Stimulated activated naive CD8-positive, alpha-beta T cell treated with anti-CD3 and anti-CD28 coated beads, Interleukin-15, amount 100 ng/mL, for 72 hours (primary cell): Measurements from ENCODE around the gene CNOT6.
A peak's percentile ranks its signal among the peaks of the same experiment; 100 is the strongest.

Source experiments
- ATAC-seq: fragments of 150-1000 bp; cut with Tn5 transposase; 2 replicates; pipeline ENCODE4 v1.10.0; 2021; ENCODE audit warnings: mild to moderate bottlenecking, moderate library complexity
- DNase-seq, 2 donors: peaks; one replicate each; pipeline ENCODE4 v3.0.0; 2021 to 2022
- H3K27ac Mint-ChIP-seq, 2 donors: one replicate each; pipeline ENCODE4 v1.8.0; 2022; ENCODE audit warnings: mild to moderate bottlenecking in 2 of 2, mixed read lengths in 2 of 2, moderate library complexity in 2 of 2
- H3K27me3 Mint-ChIP-seq: one replicate; pipeline ENCODE4 v1.8.0; 2022; ENCODE audit warnings: mixed read lengths
- H3K4me1 Mint-ChIP-seq: one replicate; pipeline ENCODE4 v1.8.0; 2022; ENCODE audit warnings: mild to moderate bottlenecking, mixed read lengths
- H3K4me3 Mint-ChIP-seq, 2 donors: one replicate each; pipeline ENCODE4 v1.8.0; 2022; ENCODE audit warnings: mild to moderate bottlenecking in 2 of 2, mixed read lengths in 2 of 2, moderate library complexity in 1 of 2
- H3K9me3 Mint-ChIP-seq, 2 donors: one replicate each; pipeline ENCODE4 v1.8.0; 2022; ENCODE audit warnings: mixed read lengths in 2 of 2

The CNOT6 gene

DNA sequence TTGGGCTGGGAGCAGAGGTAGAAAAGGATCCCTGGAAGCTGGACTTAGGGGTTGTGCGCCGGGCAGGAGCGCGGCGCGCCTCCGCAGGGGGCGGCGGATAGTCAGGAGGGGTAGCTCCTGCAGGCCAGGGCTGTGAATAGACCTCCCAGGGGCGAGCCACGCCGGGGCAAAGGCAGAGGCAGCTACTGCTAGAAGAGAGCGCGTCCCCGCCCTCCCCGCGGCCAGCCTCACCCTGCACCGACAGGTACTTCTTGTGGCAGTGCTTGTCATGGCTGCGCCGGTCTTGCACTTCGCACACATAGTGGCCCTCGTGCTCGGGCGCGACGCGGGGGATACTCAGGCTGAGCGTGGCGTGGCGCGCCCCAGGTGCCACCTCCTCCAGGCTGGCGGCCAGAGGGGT is 127.1 kb downstream of the CNOT6 start:
- no peak overlapping the region for H3K27ac Mint-ChIP-seq
- no peaks in the 10 kb centered on the region for H3K27me3 Mint-ChIP-seq
- no peak for DNase-seq

GRCh38 chr5:180622910-180623309 is 128.7 kb downstream of the CNOT6 start:
- DNase-seq (no peak), ATAC-seq (no peak)
- H3K27ac Mint-ChIP-seq = peak overlapping the region; percentile 33 to 42
- H3K4me3 Mint-ChIP-seq = no peak overlapping the region
- H3K9me3 Mint-ChIP-seq = no peaks in the 10 kb centered on the region
- H3K4me1 Mint-ChIP-seq = peaks cover 40% of the 10 kb centered on the region
- H3K27me3 Mint-ChIP-seq = no peaks in the 10 kb centered on the region

More for the DNA sequence above, 127.1 kb downstream of the CNOT6 start:
- ATAC-seq = peak; percentile 5
- Mint-ChIP-seq H3K4me3 (no peak overlapping the region), H3K9me3 (no peaks in the 10 kb centered on the region), H3K4me1 (peaks cover 31% of the 10 kb centered on the region)

- no peaks in the 10 kb centered on the region for H3K9me3 Mint-ChIP-seq
- DNase-seq = no peak
- peak overlapping the region in 1 of 2 donors; percentile 66 for H3K4me3 Mint-ChIP-seq
- peaks cover 40% of the 10 kb centered on the region for H3K4me1 Mint-ChIP-seq
- no peaks in the 10 kb centered on the region for H3K27me3 Mint-ChIP-seq
- no peak for ATAC-seq
- peak overlapping the region in 1 of 2 donors; percentile 42 for H3K27ac Mint-ChIP-seq
Measured at GRCh38 chr5:180623411-180623834, 129.2 kb downstream of the CNOT6 start.

DNA sequence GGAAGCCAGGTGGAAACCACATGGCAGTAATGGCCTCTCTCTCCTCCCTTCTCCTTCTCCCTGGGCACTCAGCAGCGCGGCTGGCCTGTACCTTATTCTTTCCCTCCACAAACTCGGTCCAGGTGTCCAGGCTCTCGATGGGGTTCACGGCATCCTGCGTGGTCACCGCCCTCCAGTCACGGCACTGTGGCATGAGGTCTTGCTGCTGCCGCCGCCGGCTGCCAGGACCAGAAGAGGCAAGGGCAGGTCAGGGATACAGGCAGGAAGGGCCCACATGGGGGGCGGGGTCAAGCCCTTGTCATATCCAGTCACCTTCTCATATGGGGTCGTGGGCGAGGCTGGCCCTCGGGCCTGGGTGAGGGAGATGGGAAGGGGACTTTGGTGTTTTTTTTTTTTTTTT is 129.7 kb downstream of the CNOT6 start:
- peak overlapping the region; percentile 33 to 66 for H3K4me3 Mint-ChIP-seq
- peak overlapping the region; percentile 76 to 97 for H3K27ac Mint-ChIP-seq
- no peak for DNase-seq
- peaks cover 40% of the 10 kb centered on the region for H3K4me1 Mint-ChIP-seq
- no peaks in the 10 kb centered on the region for H3K9me3 Mint-ChIP-seq
- no peak for ATAC-seq
- no peaks in the 10 kb centered on the region for H3K27me3 Mint-ChIP-seq

- Mint-ChIP-seq H3K9me3 (no peaks in the 10 kb centered on the region), H3K4me1 (peaks cover 40% of the 10 kb centered on the region), H3K27ac (peak overlapping the region in 1 of 2 donors; percentile 70), H3K27me3 (no peaks in the 10 kb centered on the region), H3K4me3 (no peak overlapping the region)
- ATAC-seq (no peak), DNase-seq (no peak)
Measured at GRCh38 chr5:180624587-180624986, 130.4 kb downstream of the CNOT6 start.

DNA sequence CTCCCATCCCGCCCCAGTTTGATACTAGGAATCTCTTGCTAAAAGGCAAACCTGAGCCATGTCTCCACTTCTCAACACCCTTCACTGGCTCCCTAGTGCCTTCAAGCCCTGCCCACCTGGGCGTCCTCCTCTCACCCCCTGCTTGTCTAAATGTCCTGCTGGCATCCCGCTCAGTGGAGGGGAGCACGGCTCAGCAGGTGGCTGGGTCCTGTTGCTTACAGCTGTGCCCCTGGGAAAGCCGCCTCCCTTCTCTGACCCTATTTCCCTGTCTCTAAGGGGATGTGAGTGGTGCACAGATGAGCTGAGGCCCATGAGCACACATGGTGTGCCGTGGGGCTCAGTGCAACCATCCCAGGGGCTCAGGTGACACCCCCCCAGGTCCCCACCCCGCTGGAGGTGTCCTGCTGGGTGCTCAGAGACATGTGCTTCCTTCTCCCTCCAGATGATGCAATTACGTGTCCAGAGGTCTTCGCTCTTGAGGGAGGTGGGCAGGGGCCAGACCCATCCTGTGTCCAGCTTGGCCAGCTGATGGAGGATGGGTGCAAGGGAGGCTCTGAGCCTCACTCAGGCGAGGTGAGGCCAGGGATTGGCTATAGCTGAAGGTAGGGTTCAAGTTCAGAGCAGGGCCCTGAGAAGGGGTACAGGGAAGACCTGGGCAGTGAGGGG is 131.1 kb downstream of the CNOT6 start:
- Mint-ChIP-seq H3K4me3 (no peak overlapping the region), H3K4me1 (peaks cover 40% of the 10 kb centered on the region), H3K9me3 (no peaks in the 10 kb centered on the region), H3K27me3 (no peaks in the 10 kb centered on the region), H3K27ac (no peak overlapping the region)
- no peak for DNase-seq
- ATAC-seq = no peak

DNA sequence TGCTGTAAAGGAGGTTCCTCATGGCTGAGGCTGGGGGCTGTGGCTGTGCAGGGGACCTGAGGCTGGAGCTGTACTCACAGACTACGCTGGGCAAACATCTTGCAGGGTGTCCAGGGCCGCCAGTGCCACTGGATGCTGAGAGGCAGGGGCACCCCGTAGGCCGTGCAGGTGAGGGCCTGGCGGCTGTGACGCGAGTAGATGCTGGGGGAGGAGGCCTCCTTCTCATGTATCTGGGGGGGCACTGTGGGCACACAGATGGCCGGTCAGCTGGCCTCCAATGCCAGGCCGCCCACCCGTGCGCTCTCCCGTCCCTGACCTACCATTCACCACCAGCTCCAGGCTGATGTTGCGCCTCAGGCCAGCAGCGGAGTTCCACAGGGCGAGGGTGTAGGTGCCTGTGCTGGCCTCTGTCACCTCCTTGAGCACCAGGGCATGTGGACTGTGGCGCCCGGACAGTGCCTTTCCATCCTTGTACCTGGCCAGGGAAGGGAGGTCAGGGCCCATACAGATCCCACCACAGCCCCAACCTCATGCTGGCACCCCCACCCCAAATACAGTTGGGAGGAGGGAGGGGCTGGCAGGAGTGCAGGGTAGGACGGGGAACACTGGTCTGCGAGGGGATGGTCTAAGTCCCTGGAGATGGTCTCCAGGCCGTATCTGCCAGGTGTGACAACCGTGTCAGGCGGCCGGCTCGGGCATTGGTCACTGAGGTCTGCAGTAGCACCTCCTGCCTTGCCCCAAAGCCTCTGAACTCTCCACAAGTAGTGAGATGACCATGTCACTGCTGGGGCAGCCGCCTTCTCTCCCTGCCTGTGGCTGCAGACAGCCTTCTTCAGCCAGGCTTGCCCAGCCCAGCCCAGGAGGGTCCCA is 131.8 kb downstream of the CNOT6 start:
- no peaks in the 10 kb centered on the region for H3K9me3 Mint-ChIP-seq
- H3K4me3 Mint-ChIP-seq = no peak overlapping the region
- no peaks in the 10 kb centered on the region for H3K27me3 Mint-ChIP-seq
- no peak overlapping the region for H3K27ac Mint-ChIP-seq
- no peak for ATAC-seq
- peaks cover 40% of the 10 kb centered on the region for H3K4me1 Mint-ChIP-seq
- no peak for DNase-seq

DNA sequence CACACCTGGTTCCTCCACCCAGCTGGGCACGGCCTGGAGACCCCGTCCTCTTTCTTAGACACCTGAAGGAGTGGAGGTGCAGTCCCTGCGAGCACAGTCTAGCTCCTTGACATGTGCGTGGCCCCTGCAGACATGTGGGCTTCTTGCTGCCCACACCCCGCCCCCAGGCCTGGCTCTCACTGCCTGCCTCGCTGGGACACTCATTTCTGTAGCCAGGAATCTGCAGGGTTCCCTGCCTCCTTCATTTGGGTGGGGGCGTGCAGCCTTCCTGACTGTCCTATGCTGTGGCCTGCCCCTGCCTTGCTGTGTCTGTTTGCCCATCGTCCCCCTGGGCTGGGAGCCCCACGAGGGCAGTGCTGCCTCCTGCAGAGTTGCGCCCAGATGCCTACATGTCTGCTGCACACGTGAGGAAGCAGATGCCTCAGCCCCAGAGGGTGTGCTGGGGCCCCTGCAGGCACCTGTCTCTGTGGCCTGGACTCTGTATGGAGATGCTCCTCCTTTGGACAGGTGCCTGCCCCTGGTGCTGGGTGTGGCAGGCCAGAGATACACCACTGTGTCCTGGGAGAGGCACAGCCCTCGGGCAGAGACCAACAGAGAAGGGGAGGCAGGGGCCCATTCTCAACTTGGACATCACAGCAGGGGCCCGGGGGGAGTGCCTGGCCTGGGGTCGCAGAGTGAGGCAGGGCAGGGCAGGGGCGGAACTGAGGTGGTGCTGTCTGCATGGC is 132.6 kb downstream of the CNOT6 start:
- Mint-ChIP-seq H3K4me3 (no peak overlapping the region), H3K27me3 (no peaks in the 10 kb centered on the region), H3K9me3 (no peaks in the 10 kb centered on the region), H3K27ac (peak overlapping the region in 1 of 2 donors; percentile 74), H3K4me1 (peaks cover 40% of the 10 kb centered on the region)
- DNase-seq = no peak
- ATAC-seq = no peak

- no peak for ATAC-seq
- no peaks in the 10 kb centered on the region for H3K27me3 Mint-ChIP-seq
- DNase-seq = no peak
- H3K4me1 Mint-ChIP-seq = peaks cover 33% of the 10 kb centered on the region
- H3K9me3 Mint-ChIP-seq = no peaks in the 10 kb centered on the region
- H3K4me3 Mint-ChIP-seq = no peak overlapping the region
- H3K27ac Mint-ChIP-seq = no peak overlapping the region
Measured at GRCh38 chr5:180627386-180628120, 133.4 kb downstream of the CNOT6 start.
